H1 (cell line): ENCODE results near the gene ABHD1. TPM values are rescaled to one million over a fixed set of nuclear protein-coding genes. Genes with fewer than 3 reads are reported as not detected.

Experiments
- CTCF ChIA-PET: fragments of 300-600 bp; sonication (Branson Sonifier 250); formaldehyde crosslinking; loops from one replicate; lab custom pipeline; 2021; ENCODE audit not compliant: partially characterized antibody; lab: Charles Lee
- POLR2A ChIA-PET: fragments of 300-600 bp; sonication (Branson Sonifier 250); formaldehyde crosslinking; loops from one replicate; lab custom pipeline; 2021; ENCODE audit warnings: inconsistent platforms; ENCODE audit not compliant: partially characterized antibody; lab: Charles Lee
- DNase-seq, 2 experiments: peaks; one replicate each; pipeline versions ENCODE4 v3.0.0 to v3.0.0-alpha.2; 2010 to 2022; ENCODE audit warnings: low spot score in 2 of 2, low read depth in 1 of 2, mixed read lengths in 1 of 2
- FAIRE-seq: peaks from 2 replicates; lab custom pipeline; 2011; peaks lifted over from hg19 to GRCh38; lab: Jason Lieb, UNC
- H2AFZ ChIP-seq: 2 replicates; pipeline ENCODE4 v1.8.1; 2012; ENCODE audit warnings: low read length, inconsistent platforms
- H2AK5ac ChIP-seq: 2 replicates; pipeline ENCODE4 v1.6.1; 2013; ENCODE audit warnings: low read depth, low read length
- H2BK120ac ChIP-seq: replicated peaks from 2 replicates; pipeline ENCODE3; 2013; ENCODE audit warnings: low read depth, low read length, inconsistent platforms
- H2BK12ac ChIP-seq: 2 replicates; pipeline ENCODE4 v1.6.1; 2013; ENCODE audit warnings: low read depth, low read length
- H2BK15ac ChIP-seq: 2 replicates; pipeline ENCODE4 v1.6.1; 2013; ENCODE audit warnings: low read length
- H2BK20ac ChIP-seq: 2 replicates; pipeline ENCODE4 v1.6.1; 2013; ENCODE audit warnings: low read length
- H2BK5ac ChIP-seq: 2 replicates; pipeline ENCODE4 v1.6.1; 2013; ENCODE audit warnings: low read depth, low read length
- H3K14ac ChIP-seq: 2 replicates; pipeline ENCODE4 v1.6.1; 2013; ENCODE audit warnings: inconsistent platforms; ENCODE audit not compliant: insufficient read length
- H3K18ac ChIP-seq: 2 replicates; pipeline ENCODE4 v1.6.1; 2013; ENCODE audit warnings: low read length; ENCODE audit errors: extremely low read depth
- H3K23ac ChIP-seq: 2 replicates; pipeline ENCODE4 v1.6.1; 2013; ENCODE audit warnings: inconsistent platforms; ENCODE audit not compliant: insufficient read length
- H3K23me2 ChIP-seq: 2 replicates; pipeline ENCODE4 v1.6.1; 2013; ENCODE audit warnings: low read depth, low read length
- H3K27ac ChIP-seq: 2 replicates; pipeline ENCODE4 v1.6.1; 2011; ENCODE audit warnings: low read depth, low read length, inconsistent platforms
- H3K27me3 ChIP-seq, 4 experiments: replicated peaks in 1 of 4; 1 replicate in 1 of 4; 2 replicates in 3 of 4; pipeline versions ENCODE4 v1.6.1 to v1.8.1; 2011 to 2013; ENCODE audit warnings: low read length in 3 of 4, mild to moderate bottlenecking in 3 of 4, inconsistent platforms in 2 of 4, mixed read lengths in 2 of 4, moderate library complexity in 1 of 4; ENCODE audit not compliant: control insufficient read depth in 3 of 4, insufficient read depth in 3 of 4; ENCODE audit errors: extremely low read depth in 1 of 4
- H3K36me3 ChIP-seq, 4 experiments: 2 replicates each; pipeline versions ENCODE4 v1.6.1 to v1.8.1; 2011 to 2013; ENCODE audit warnings: mild to moderate bottlenecking in 4 of 4, low read length in 3 of 4, moderate library complexity in 2 of 4, control low read depth in 1 of 4, inconsistent platforms in 1 of 4; ENCODE audit not compliant: insufficient read depth in 4 of 4, control insufficient read depth in 2 of 4
- H3K4ac ChIP-seq: replicated peaks from 2 replicates; pipeline ENCODE3; 2013; ENCODE audit warnings: low read length, low read depth, mixed read lengths, inconsistent platforms; ENCODE audit not compliant: insufficient read length
- H3K4me1 ChIP-seq, 4 experiments: replicated peaks in 1 of 4; 1 replicate in 1 of 4; 2 replicates in 3 of 4; pipeline versions ENCODE4 v1.6.1 to v1.8.1; 2011 to 2013; ENCODE audit warnings: low read length in 3 of 4, inconsistent platforms in 2 of 4, mixed read lengths in 1 of 4; ENCODE audit not compliant: insufficient read depth in 4 of 4, control insufficient read depth in 3 of 4
- H3K4me2 ChIP-seq, 2 experiments: 2 replicates each; pipeline versions ENCODE4 v1.6.1 to v1.8.1; 2011 to 2013; ENCODE audit warnings: low read depth in 2 of 2, low read length in 2 of 2, control low read depth in 1 of 2, inconsistent platforms in 1 of 2, mild to moderate bottlenecking in 1 of 2; ENCODE audit not compliant: insufficient read depth in 1 of 2
- H3K4me3 ChIP-seq, 4 experiments: fragments of 200-600, 300-600 bp in 1 of 4; sonication (generic), shearing (Covaris generic), sonication (Bioruptor Twin) in 1 of 4; 2 replicates each; pipeline versions ENCODE4 v1.5.1 to v1.8.1; 2011 to 2016; ENCODE audit warnings: low read length in 4 of 4, low read depth in 3 of 4, control low read depth in 2 of 4, inconsistent platforms in 2 of 4, mild to moderate bottlenecking in 2 of 4, mixed read lengths in 1 of 4, moderate library complexity in 1 of 4; ENCODE audit not compliant: insufficient read depth in 2 of 4; ENCODE audit errors: extremely low read depth in 1 of 4
- H3K56ac ChIP-seq: replicated peaks from 2 replicates; pipeline ENCODE3; 2013; ENCODE audit warnings: low read depth, mild to moderate bottlenecking, mixed read lengths, low read length, inconsistent platforms; ENCODE audit not compliant: insufficient read length
- H3K79me1 ChIP-seq: 2 replicates; pipeline ENCODE4 v1.6.1; 2013; ENCODE audit warnings: low read depth, low read length, control low read depth
- H3K79me2 ChIP-seq, 2 experiments: 2 replicates each; pipeline versions ENCODE4 v1.6.1 to v1.8.1; 2012 to 2013; ENCODE audit warnings: low read length in 2 of 2, mild to moderate bottlenecking in 2 of 2, inconsistent platforms in 1 of 2; ENCODE audit not compliant: insufficient read depth in 2 of 2, control insufficient read depth in 1 of 2
- H3K9ac ChIP-seq, 4 experiments: replicated peaks in 1 of 4; 1 replicate in 1 of 4; 2 replicates in 3 of 4; pipeline versions ENCODE4 v1.6.1 to v1.8.1; 2011 to 2013; ENCODE audit warnings: low read depth in 3 of 4, low read length in 3 of 4, control low read depth in 2 of 4, mild to moderate bottlenecking in 2 of 4, moderate library complexity in 2 of 4, inconsistent platforms in 1 of 4; ENCODE audit errors: extremely low read depth in 1 of 4
- H3K9me3 ChIP-seq, 2 experiments: 2 replicates each; pipeline versions ENCODE4 v1.6.1 to v1.8.1; 2012 to 2013; ENCODE audit warnings: mild to moderate bottlenecking in 2 of 2, moderate library complexity in 2 of 2, control low read depth in 1 of 2, inconsistent platforms in 1 of 2, low read depth in 1 of 2, low read length in 1 of 2, mixed read lengths in 1 of 2; ENCODE audit not compliant: insufficient read depth in 2 of 2
- H4K20me1 ChIP-seq, 2 experiments: replicated peaks in 1 of 2; 2 replicates each; pipeline versions ENCODE3 to v1.8.1; 2011 to 2013; ENCODE audit warnings: inconsistent platforms in 2 of 2, low read length in 2 of 2, mild to moderate bottlenecking in 1 of 2; ENCODE audit not compliant: insufficient read depth in 2 of 2, control insufficient read depth in 1 of 2
- H4K5ac ChIP-seq: 2 replicates; pipeline ENCODE4 v1.6.1; 2013; ENCODE audit warnings: low read length, low read depth, mixed read lengths, inconsistent platforms; ENCODE audit not compliant: insufficient read length
- H4K8ac ChIP-seq: 2 replicates; pipeline ENCODE4 v1.8.0; 2013; ENCODE audit warnings: mild to moderate bottlenecking, moderate library complexity, low read length, inconsistent platforms; ENCODE audit not compliant: insufficient read depth; ENCODE audit errors: extremely low read depth
- H4K91ac ChIP-seq: replicated peaks from 2 replicates; pipeline ENCODE3; 2013; ENCODE audit warnings: low read length, mixed read lengths, inconsistent platforms; ENCODE audit not compliant: insufficient read length
- ASH2L ChIP-seq: fragments of 200-600, 300-600 bp; sonication (generic); IDR thresholded peaks from one replicate; pipeline ENCODE4 v1.7.1; 2017; ENCODE audit warnings: low read length
- CHD1 ChIP-seq: IDR thresholded peaks from 2 replicates; pipeline ENCODE4 v1.6.1; 2012; ENCODE audit warnings: low read depth, low read length, improper control_type of control experiment
- EGR1 ChIP-seq: IDR thresholded peaks from 2 replicates; pipeline ENCODE4 v1.6.1; 2011; ENCODE audit warnings: low read depth, low read length, borderline replicate concordance
- KDM1A ChIP-seq: fragments of 200-600, 300-600 bp; sonication (generic); IDR thresholded peaks from 2 replicates; pipeline ENCODE4 v1.7.1; 2016; ENCODE audit warnings: mild to moderate bottlenecking, low read length, borderline replicate concordance
- MAFK ChIP-seq: IDR thresholded peaks from 2 replicates; pipeline ENCODE4 v1.6.1; 2012; ENCODE audit warnings: low read depth, mild to moderate bottlenecking, improper control_type of control experiment, low read length
- MAX ChIP-seq: IDR thresholded peaks from 2 replicates; pipeline ENCODE4 v1.6.1; 2012; ENCODE audit warnings: inconsistent platforms
- POLR2AphosphoS5 ChIP-seq: IDR thresholded peaks from 2 replicates; pipeline ENCODE4 v1.6.1; 2011; ENCODE audit warnings: low read depth, low read length
- RAD21 ChIP-seq, 2 experiments: IDR thresholded peaks in 1 of 2; conservative IDR thresholded peaks in 1 of 2; 2 replicates each; pipeline ENCODE4 v1.6.1; 2011; ENCODE audit warnings: low read depth in 2 of 2, low read length in 2 of 2, improper control_type of control experiment in 1 of 2, inconsistent platforms in 1 of 2, mild to moderate bottlenecking in 1 of 2, moderate library complexity in 1 of 2
- RFX5 ChIP-seq: IDR thresholded peaks from 2 replicates; pipeline ENCODE4 v1.6.1; 2011; ENCODE audit warnings: low read depth, low read length, improper control_type of control experiment, borderline replicate concordance
- RNF2 ChIP-seq: fragments of 200-900, 300-1000 bp; sonication (generic); IDR thresholded peaks from 2 replicates; pipeline ENCODE4 v1.7.1; 2016; ENCODE audit warnings: borderline replicate concordance, low read depth, mild to moderate bottlenecking, antibody characterized with exemption, low read length; ENCODE audit not compliant: poor library complexity, severe bottlenecking; ENCODE audit errors: missing control alignments
- SIN3A ChIP-seq, 2 experiments: IDR thresholded peaks in 1 of 2; conservative IDR thresholded peaks in 1 of 2; 2 replicates each; pipeline ENCODE4 v1.6.1; 2011 to 2012; ENCODE audit warnings: low read length in 2 of 2, improper control_type of control experiment in 1 of 2, low read depth in 1 of 2, mild to moderate bottlenecking in 1 of 2
- SIRT6 ChIP-seq: IDR thresholded peaks from one replicate; pipeline ENCODE4 v1.7.1; 2012; ENCODE audit warnings: low read length, inconsistent platforms
- SIX5 ChIP-seq: IDR thresholded peaks from 2 replicates; pipeline ENCODE4 v1.6.1; 2011; ENCODE audit warnings: mild to moderate bottlenecking, low read depth, low read length
- WGBS, 2 experiments: shearing (Covaris generic) in 1 of 2; methylation state at CpG; one replicate each; pipeline versions ENCODE4 v1.1.6 to v1.1.7; 2013 to 2015; ENCODE audit warnings: low lambda C conversion rate in 2 of 2, mixed read lengths in 2 of 2, inconsistent platforms in 1 of 2, low coverage in 1 of 2, missing lambda C conversion rate in 1 of 2; ENCODE audit not compliant: insufficient replicate concordance in 2 of 2, insufficient coverage in 1 of 2, insufficient read length in 1 of 2; ENCODE audit errors: extremely low coverage in 1 of 2, missing lambda C conversion rate in 1 of 2; 5-methylcytosine and 5-hydroxymethylcytosine counted together
- polyA plus RNA-seq, 7 experiments: library from polyadenylated mRNA; depleted of rRNA in 3 of 7; stranded (reverse) in 5 of 7; unstranded in 2 of 7; fragments of >200 nt in 5 of 7; fragments of 200-250 nt in 2 of 7; gene quantifications; 1 replicate in 5 of 7; 2 replicates in 1 of 7; 4 replicates in 1 of 7; pipeline versions ENCODE4 v1.2.1 to v1.2.3, GENCODE V29; 2011 to 2013; ENCODE audit warnings: missing spikeins in 2 of 7, mixed read lengths in 2 of 7
- total RNA-seq: library from RNA; stranded (reverse); fragmentation: NEBNext Ultra II Directional; extraction: Animal tissue kit (Norgen Biotek cat#: 25700); gene quantifications from 2 replicates; pipeline ENCODE4 v1.2.1, GENCODE V29; 2021

The ABHD1 gene
- total and polyA plus RNA-seq, 2 of the 8 experiments (the other 6 are each of a cell fraction or from before 2014, with no cell fraction given): 0.20 to 1.1 TPM

- 86% methylated on average over 7 of the region's 7 CpGs; no CpG with 5 or more reads in 1 of the 2 experiments for WGBS, 2 experiments
- peaks cover 0 to 24% (median 15%) of the 10 kb centered on the region in 4 experiments; a peak in 6 of 7 replicates for H3K4me1 ChIP-seq
- TF ChIP-seq ASH2L (no peak), CHD1 (no peak), RFX5 (no peak), POLR2AphosphoS5 (no peak), SIN3A (conservative IDR thresholded peaks at IDR 0.05 in 1 of 2, IDR thresholded peaks at IDR 0.05 in 1 of 2; ENCODE audit: low read depth in 1 of 2, low read length in 2 of 2) (no peak), EGR1 (no peak), MAFK (no peak), RAD21 (IDR thresholded peaks at IDR 0.05 in 1 of 2, conservative IDR thresholded peaks at IDR 0.05 in 1 of 2; ENCODE audit: low read depth in 2 of 2, low read length in 2 of 2) (no peak), SIX5 (no peak), SIRT6 (no peak), KDM1A (no peak), MAX (no peak), RNF2 (no peak)
Observed at GRCh38 chr2:27077231-27077630, 46.4 kb upstream of the ABHD1 start.

More at GRCh38 chr2:27077231-27077630, 46.4 kb upstream of the ABHD1 start:
- Histone ChIP-seq H3K36me3 (no peaks in the 10 kb centered on the region), H3K9me3 (no peaks in the 10 kb centered on the region), H4K5ac (no peak overlapping the region), H3K79me1 (no peaks in the 10 kb centered on the region), H3K4me2 (no peak overlapping the region), H3K56ac (no peak overlapping the region), H3K14ac (no peak overlapping the region), H2AFZ (no peak overlapping the region), H3K23me2 (peaks cover 6% of the 10 kb centered on the region; the same call in 1 of the 2 replicates), H2BK12ac (no peak overlapping the region), H2BK20ac (no peak overlapping the region), H4K20me1 (no peaks in the 10 kb centered on the region), H3K79me2 (no peaks in the 10 kb centered on the region), H2BK120ac (no peak overlapping the region), H3K18ac (no peak overlapping the region), H3K9ac (no peak overlapping the region), H3K27me3 (0 out of 7 replicates have a peak, but pooled peaks cover 0 to 3% (median 0%) of the 10 kb centered on the region in 4 experiments), H3K23ac (no peak overlapping the region), H4K8ac (no peak overlapping the region), H3K27ac (no peak overlapping the region), H2BK5ac (no peak overlapping the region), H2BK15ac (0 out of 2 replicates have a peak overlapping the region, but pooled peaks have one; percentile 10), H2AK5ac (no peak overlapping the region), H3K4me3 (no peak overlapping the region), H4K91ac (no peak overlapping the region), H3K4ac (no peak overlapping the region)
- FAIRE-seq (no peak), DNase-seq (no peak)
- POLR2A ChIA-PET: interaction anchor here (0.6 to 1.6 kb wide), 5 partner anchors 16 to 139 kb away, joined by 3 to 6 read pairs (median 4); partner anchors contain the start of gene AGBL5
- CTCF ChIA-PET: interaction anchor here (0.9 to 16.5 kb wide), 4 partner anchors 8 to 224 kb away, joined by 3 to 160 read pairs (median 4); partner anchors contain the start of genes AGBL5 and KHK
